GM21717 (cell line): ENCODE data around the gene GPR17.

Experiments used
- ATAC-seq: cut with Tn5 transposase; IDR thresholded peaks from one replicate; pipeline ENCODE4 v1.9.1; 2021; ENCODE audit warnings: mild to moderate bottlenecking, moderate library complexity; ENCODE audit not compliant: unreplicated experiment

The GPR17 gene

GRCh38 chr2:127645395-127646291 lies at the start of gene GPR17:
Gene GPR17, plus strand, starts transcription at chr2:127646153. Its CDS starts 4,583 bp downstream, at chr2:127650736.
- no peak for ATAC-seq

GRCh38 chr2:127596311-127597045 lies 49.5 kb upstream of the GPR17 start:
- ATAC-seq: no peak

GRCh38 chr2:127597046-127597983 lies 48.6 kb upstream of the GPR17 start:
- ATAC-seq: no peak

- ATAC-seq: no peak
Measured at GRCh38 chr2:127597984-127598380, 48.0 kb upstream of the GPR17 start.

GRCh38 chr2:127598711-127599110 lies 47.2 kb upstream of the GPR17 start:
- no peak for ATAC-seq

- no peak for ATAC-seq
Measured at GRCh38 chr2:127599211-127599610, 46.7 kb upstream of the GPR17 start.

GRCh38 chr2:127604986-127605385 lies 41.0 kb upstream of the GPR17 start:
- ATAC-seq: no peak

- no peak for ATAC-seq
Measured at GRCh38 chr2:127605691-127606263, 40.2 kb upstream of the GPR17 start.

- ATAC-seq: no peak
Measured at GRCh38 chr2:127606625-127607398, 39.1 kb upstream of the GPR17 start.

GRCh38 chr2:127607399-127607908 lies 38.5 kb upstream of the GPR17 start:
- ATAC-seq: no peak

- no peak for ATAC-seq
Measured at GRCh38 chr2:127608061-127609030, 37.6 kb upstream of the GPR17 start.

GRCh38 chr2:127609031-127609751 lies 36.8 kb upstream of the GPR17 start:
- ATAC-seq: no peak

GRCh38 chr2:127609818-127610217 lies 36.1 kb upstream of the GPR17 start:
- no peak for ATAC-seq

GRCh38 chr2:127610561-127610960 lies 35.4 kb upstream of the GPR17 start:
- no peak for ATAC-seq

GRCh38 chr2:127611076-127611925 lies 34.7 kb upstream of the GPR17 start:
- no peak for ATAC-seq

GRCh38 chr2:127612111-127612822 lies 33.7 kb upstream of the GPR17 start:
- ATAC-seq: no peak
